HL-60/S4 (cell line): Measurements from ENCODE around the gene UNC119.

Experiments
- in situ Hi-C: fragments of 300-500 bp; cut with MboI; formaldehyde crosslinking; loops from 2 replicates; pipeline ENCODE4 v1.14.3; 2022; ENCODE audit warnings: low sequenced_read_pairs

UNC119 gene

GRCh38 chr17:28523876-28524275 lies 28.5 kb downstream of the UNC119 start:
- in situ Hi-C loops, result loop anchor here (25.0 kb wide), 1 partner anchor 112 kb away; the partner anchor contains the start of gene SLC46A1

- in situ Hi-C loops, result loop anchor here (25.0 kb wide), 1 partner anchor 111 kb away; the partner anchor contains the start of gene SLC46A1
Observed at GRCh38 chr17:28523186-28523585, 29.2 kb downstream of the UNC119 start.

GRCh38 chr17:28522281-28522680 lies 30.1 kb downstream of the UNC119 start:
- in situ Hi-C loops, result loop anchor here (25.0 kb wide), 1 partner anchor 110 kb away; the partner anchor contains the start of gene SLC46A1

GRCh38 chr17:28521311-28522085 lies 30.9 kb downstream of the UNC119 start:
- in situ Hi-C loops, result loop anchor here (25.0 kb wide), 1 partner anchor 109 kb away; the partner anchor contains the start of gene SLC46A1

GRCh38 chr17:28520687-28521086 lies 31.7 kb downstream of the UNC119 start:
- in situ Hi-C loops, result loop anchor here (25.0 kb wide), 1 partner anchor 108 kb away; the partner anchor contains the start of gene SLC46A1

GRCh38 chr17:28519236-28519635 lies 33.2 kb downstream of the UNC119 start:
- in situ Hi-C loops, result loop anchor here (25.0 kb wide), 1 partner anchor 107 kb away; the partner anchor contains the start of gene SLC46A1

- in situ Hi-C loops, result loop anchor here (25.0 kb wide), 1 partner anchor 106 kb away; the partner anchor contains the start of gene SLC46A1
Observed at GRCh38 chr17:28518578-28518977, 33.8 kb downstream of the UNC119 start.

- in situ Hi-C loops, result loop anchor here (25.0 kb wide), 1 partner anchor 106 kb away; the partner anchor contains the start of gene SLC46A1
Observed at GRCh38 chr17:28518132-28518531, 34.3 kb downstream of the UNC119 start.

- in situ Hi-C loops, result loop anchor here (25.0 kb wide), 1 partner anchor 103 kb away; the partner anchor contains the start of gene SLC46A1
Observed at GRCh38 chr17:28515518-28515917, 36.9 kb downstream of the UNC119 start.

- in situ Hi-C loops, result loop anchor here (25.0 kb wide), 1 partner anchor 102 kb away; the partner anchor contains the start of gene SLC46A1
Observed at GRCh38 chr17:28514561-28515002, 37.8 kb downstream of the UNC119 start.

- in situ Hi-C loops, result loop anchor here (25.0 kb wide), 1 partner anchor 101 kb away; the partner anchor contains the start of gene SLC46A1
Observed at GRCh38 chr17:28513476-28513875, 38.9 kb downstream of the UNC119 start.

GRCh38 chr17:28511858-28512461 lies 40.5 kb downstream of the UNC119 start:
- in situ Hi-C loops, result loop anchor here (25.0 kb wide), 1 partner anchor 100 kb away; the partner anchor contains the start of gene SLC46A1

GRCh38 chr17:28509789-28510188 lies 42.6 kb downstream of the UNC119 start:
- in situ Hi-C loops, result loop anchor here (25.0 kb wide), 1 partner anchor 97 kb away; the partner anchor contains the start of gene SLC46A1

- in situ Hi-C loops, result loop anchor here (25.0 kb wide), 1 partner anchor 96 kb away; the partner anchor contains the start of gene SLC46A1
Observed at GRCh38 chr17:28508211-28508724, 44.2 kb downstream of the UNC119 start.

- in situ Hi-C loops, result loop anchor here (25.0 kb wide), 1 partner anchor 95 kb away; the partner anchor contains the start of gene SLC46A1
Observed at GRCh38 chr17:28507567-28508203, 44.7 kb downstream of the UNC119 start.

- in situ Hi-C loops, result loop anchor here (25.0 kb wide), 1 partner anchor 95 kb away; the partner anchor contains the start of gene SLC46A1
Observed at GRCh38 chr17:28506763-28507487, 45.5 kb downstream of the UNC119 start.

GRCh38 chr17:28505986-28506665 lies 46.3 kb downstream of the UNC119 start, which contains the start of gene FOXN1:
TSS of gene FOXN1 (plus strand) at chr17:28506348. CDS start at chr17:28523970, 17,622 bp downstream.
- in situ Hi-C loops, result loop anchor here (25.0 kb wide), 1 partner anchor 94 kb away; the partner anchor contains the start of gene SLC46A1

- in situ Hi-C loops, result loop anchor here (25.0 kb wide), 1 partner anchor 91 kb away; the partner anchor contains the start of gene SLC46A1
Observed at GRCh38 chr17:28503420-28503819, 49.0 kb downstream of the UNC119 start.
